Measurements from ENCODE around the gene ZNF436.
A peak's percentile ranks its signal among the peaks of the same experiment; 100 is the strongest.
"Not testable (repeated sequence)": the region's sequence is repeated elsewhere in the genome, so short reads cannot be mapped to it uniquely, and the experiment has no call there.

ZNF436 gene

GRCh38 chr1:23384312-23385058 is 14.8 kb upstream of the ZNF436 start:
- Mint-ChIP-seq H3K27me3 (ENCODE audit: low read depth, poor library complexity) (peaks cover 15% of the 10 kb centered on the region), H3K36me3 (ENCODE audit: low read depth) (peaks cover 4% of the 10 kb centered on the region), H3K4me1 (peaks cover 44% of the 10 kb centered on the region), H3K4me3 (no peak overlapping the region), H3K27ac (no peak overlapping the region), H3K9me3 (peaks cover 7% of the 10 kb centered on the region)
- no peak for TF ChIP-seq CTCF (IDR thresholded peaks at IDR 0.05)
- DNase-seq: no peak

GRCh38 chr1:23383577-23384311 is 14.1 kb upstream of the ZNF436 start:
- TF ChIP-seq CTCF (IDR thresholded peaks at IDR 0.05): no peak
- Mint-ChIP-seq H3K27ac (no peak overlapping the region), H3K27me3 (ENCODE audit: low read depth, poor library complexity) (peaks cover 15% of the 10 kb centered on the region), H3K4me1 (peaks cover 44% of the 10 kb centered on the region), H3K36me3 (ENCODE audit: low read depth) (peaks cover 4% of the 10 kb centered on the region), H3K9me3 (peaks cover 7% of the 10 kb centered on the region), H3K4me3 (no peak overlapping the region)
- no peak for DNase-seq

- TF ChIP-seq CTCF (IDR thresholded peaks at IDR 0.05): no peak
- Mint-ChIP-seq H3K36me3 (ENCODE audit: low read depth) (peaks cover 4% of the 10 kb centered on the region), H3K27me3 (ENCODE audit: low read depth, poor library complexity) (peaks cover 7% of the 10 kb centered on the region), H3K27ac (no peak overlapping the region), H3K4me3 (no peak overlapping the region), H3K4me1 (peaks cover 45% of the 10 kb centered on the region), H3K9me3 (peaks cover 7% of the 10 kb centered on the region)
- no peak for DNase-seq
Measured at GRCh38 chr1:23381233-23381885, 11.7 kb upstream of the ZNF436 start.

- H3K9me3 Mint-ChIP-seq: peaks cover 7% of the 10 kb centered on the region
- no peak for TF ChIP-seq CTCF (IDR thresholded peaks at IDR 0.05)
- H3K4me3 Mint-ChIP-seq: no peak overlapping the region
- peak overlapping the region; percentile 94 for H3K27ac Mint-ChIP-seq
- peaks cover 5% of the 10 kb centered on the region for H3K27me3 Mint-ChIP-seq (ENCODE audit: low read depth, poor library complexity)
- H3K36me3 Mint-ChIP-seq (ENCODE audit: low read depth): peaks cover 4% of the 10 kb centered on the region
- DNase-seq: no peak
- peaks cover 45% of the 10 kb centered on the region for H3K4me1 Mint-ChIP-seq
Measured at GRCh38 chr1:23380719-23381118, 11.1 kb upstream of the ZNF436 start.

GRCh38 chr1:23380236-23380635 is 10.6 kb upstream of the ZNF436 start:
- H3K9me3 Mint-ChIP-seq; H3K36me3 Mint-ChIP-seq (ENCODE audit: low read depth); H3K4me3 Mint-ChIP-seq; DNase-seq; H3K27me3 Mint-ChIP-seq (ENCODE audit: low read depth, poor library complexity): not testable (repeated sequence)
- H3K27ac Mint-ChIP-seq: peak overlapping the region; percentile 94
- peaks cover 46% of the 10 kb centered on the region for H3K4me1 Mint-ChIP-seq
